ENCODE results near the gene STIM2.

- TF ChIP-seq CTCF (IDR thresholded peaks at IDR 0.05) (no peak), POLR2A (IDR thresholded peaks at IDR 0.05) (no peak)
These were observed 28.7 kb downstream of the STIM2 start for GRCh38 chr4:26889356-26889755.
